Testis (tissue), 3 donors: Measurements from ENCODE around the gene EXD2. TPM values are rescaled to one million over a fixed set of nuclear protein-coding genes. Genes with fewer than 3 reads are reported as not detected.
"Not testable (repeated sequence)": the region's sequence is repeated elsewhere in the genome, so short reads cannot be mapped to it uniquely, and the experiment has no call there.

Experiments used
- DNase-seq: peaks from one replicate; pipeline ENCODE4 v3.0.0-alpha.2; 2019
- H3K27ac ChIP-seq, 2 donors: fragments of 200-600 bp; sonication (generic); one replicate each; pipeline ENCODE4 v1.5.1; 2019
- H3K27me3 ChIP-seq: fragments of 200-600 bp; sonication (generic); one replicate; pipeline ENCODE4 v1.5.1; 2019
- H3K36me3 ChIP-seq: fragments of 200-600 bp; sonication (generic); one replicate; pipeline ENCODE4 v1.5.1; 2017; ENCODE audit warnings: low read depth; ENCODE audit errors: missing control alignments
- H3K4me1 ChIP-seq: fragments of 200-600 bp; sonication (generic); one replicate; pipeline ENCODE4 v1.5.1; 2019
- H3K4me3 ChIP-seq, 2 donors: fragments of 200-600 bp; sonication (generic); one replicate each; pipeline ENCODE4 v1.5.1; 2017 to 2019
- H3K9me3 ChIP-seq: fragments of 200-600 bp; sonication (generic); one replicate; pipeline ENCODE4 v1.5.1; 2017
- POLR2A ChIP-seq: fragments of 450-650 bp; IDR thresholded peaks from one replicate; pipeline ENCODE4 v1.6.1; 2017; ENCODE audit warnings: antibody characterized with exemption, mild to moderate bottlenecking, moderate library complexity
- WGBS, 2 donors: methylation state at CpG; one replicate each; pipeline ENCODE4 v1.1.5; 2018; 5-methylcytosine and 5-hydroxymethylcytosine counted together
- intact Hi-C: fragments of 100-400 bp; cut with DNase I; formaldehyde crosslinking; loops from one replicate; pipeline ENCODE4 v1.15.1; 2023; ENCODE audit warnings: low total_unique reads
- polyA plus RNA-seq: library from polyadenylated mRNA; stranded (reverse); fragments of 350-450 nt; fragmentation: Illumina TruSeq; extraction: RNeasy Lipid Tissue Mini Kit (QIAGEN cat#74804); gene quantifications from one replicate; pipeline ENCODE4 v1.2.3, GENCODE V29; 2014; ENCODE audit warnings: low read depth, low replicate concordance; ENCODE audit not compliant: insufficient read depth
- total RNA-seq, 2 donors: library from RNA; depleted of rRNA; stranded (reverse); fragments of >200 nt; gene quantifications; one replicate each; pipeline ENCODE4 v1.2.3, GENCODE V29; 2016
- TF ChIP-seq, protein P1 (sequence below), 3 experiments: fragments of 450-650 bp in 2 of 3; fragments of 200-600 bp in 1 of 3; sonication (generic) in 1 of 3; IDR thresholded peaks; one replicate each; pipeline ENCODE4 v1.5.1; 2016 to 2019; ENCODE audit warnings: antibody characterized with exemption in 3 of 3, mild to moderate bottlenecking in 2 of 3, moderate library complexity in 1 of 3

The EXD2 gene
- total and polyA plus RNA-seq, 3 donors from 2014 or later, result 22.4 to 70.3 (median 27.2) TPM

GRCh38 chr14:69287098-69288010, 96.1 kb downstream of the EXD2 start:
- H3K27ac ChIP-seq, result peak overlapping the region in 1 of 2 donors; percentile 50
- H3K4me1 ChIP-seq, result peaks cover 8% of the 10 kb centered on the region
- intact Hi-C loops, result no loop called here
- H3K27me3 ChIP-seq, result no peaks in the 10 kb centered on the region
- no peak for TF ChIP-seq POLR2A
- TF ChIP-seq, protein P1, sequence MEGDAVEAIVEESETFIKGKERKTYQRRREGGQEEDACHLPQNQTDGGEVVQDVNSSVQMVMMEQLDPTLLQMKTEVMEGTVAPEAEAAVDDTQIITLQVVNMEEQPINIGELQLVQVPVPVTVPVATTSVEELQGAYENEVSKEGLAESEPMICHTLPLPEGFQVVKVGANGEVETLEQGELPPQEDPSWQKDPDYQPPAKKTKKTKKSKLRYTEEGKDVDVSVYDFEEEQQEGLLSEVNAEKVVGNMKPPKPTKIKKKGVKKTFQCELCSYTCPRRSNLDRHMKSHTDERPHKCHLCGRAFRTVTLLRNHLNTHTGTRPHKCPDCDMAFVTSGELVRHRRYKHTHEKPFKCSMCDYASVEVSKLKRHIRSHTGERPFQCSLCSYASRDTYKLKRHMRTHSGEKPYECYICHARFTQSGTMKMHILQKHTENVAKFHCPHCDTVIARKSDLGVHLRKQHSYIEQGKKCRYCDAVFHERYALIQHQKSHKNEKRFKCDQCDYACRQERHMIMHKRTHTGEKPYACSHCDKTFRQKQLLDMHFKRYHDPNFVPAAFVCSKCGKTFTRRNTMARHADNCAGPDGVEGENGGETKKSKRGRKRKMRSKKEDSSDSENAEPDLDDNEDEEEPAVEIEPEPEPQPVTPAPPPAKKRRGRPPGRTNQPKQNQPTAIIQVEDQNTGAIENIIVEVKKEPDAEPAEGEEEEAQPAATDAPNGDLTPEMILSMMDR (IDR thresholded peaks at IDR 0.05), result no peak
- H3K36me3 ChIP-seq, result no peaks in the 10 kb centered on the region
- 58% methylated on average over 9 of the region's 9 CpGs for WGBS, 2 donors
- no peak for DNase-seq
- no peak overlapping the region for H3K4me3 ChIP-seq
- H3K9me3 ChIP-seq, result no peaks in the 10 kb centered on the region

- 67 to 73% methylated on average over 8 of the region's 8 CpGs for WGBS, 2 donors
- Histone ChIP-seq H3K4me1 (peaks cover 8% of the 10 kb centered on the region), H3K27me3 (no peaks in the 10 kb centered on the region), H3K27ac (peak overlapping the region in 1 of 2 donors; percentile 50), H3K4me3 (no peak overlapping the region), H3K9me3 (no peaks in the 10 kb centered on the region), H3K36me3 (no peaks in the 10 kb centered on the region)
- intact Hi-C loops, result no loop called here
- peak; percentile 48 for DNase-seq
- TF ChIP-seq, protein P1 (IDR thresholded peaks at IDR 0.05), result peak; percentile 15 to 30 (median 22)
- no peak for TF ChIP-seq POLR2A
These were observed 96.9 kb downstream of the EXD2 start for GRCh38 chr14:69288011-69288771.

GRCh38 chr14:69288956-69289705, 97.8 kb downstream of the EXD2 start:
- TF ChIP-seq POLR2A, result no peak
- TF ChIP-seq, protein P1 (IDR thresholded peaks at IDR 0.05), result no peak
- intact Hi-C loops, result no loop called here
- 93 to 96% methylated on average over 9 of the region's 9 CpGs for WGBS, 2 donors
- peaks cover 8% of the 10 kb centered on the region for H3K4me1 ChIP-seq
- peak overlapping the region in 1 of 2 donors; percentile 53 for H3K27ac ChIP-seq
- DNase-seq, result no peak
- no peaks in the 10 kb centered on the region for H3K36me3 ChIP-seq
- no peak overlapping the region for H3K4me3 ChIP-seq
- H3K27me3 ChIP-seq, result no peaks in the 10 kb centered on the region
- no peaks in the 10 kb centered on the region for H3K9me3 ChIP-seq

DNA sequence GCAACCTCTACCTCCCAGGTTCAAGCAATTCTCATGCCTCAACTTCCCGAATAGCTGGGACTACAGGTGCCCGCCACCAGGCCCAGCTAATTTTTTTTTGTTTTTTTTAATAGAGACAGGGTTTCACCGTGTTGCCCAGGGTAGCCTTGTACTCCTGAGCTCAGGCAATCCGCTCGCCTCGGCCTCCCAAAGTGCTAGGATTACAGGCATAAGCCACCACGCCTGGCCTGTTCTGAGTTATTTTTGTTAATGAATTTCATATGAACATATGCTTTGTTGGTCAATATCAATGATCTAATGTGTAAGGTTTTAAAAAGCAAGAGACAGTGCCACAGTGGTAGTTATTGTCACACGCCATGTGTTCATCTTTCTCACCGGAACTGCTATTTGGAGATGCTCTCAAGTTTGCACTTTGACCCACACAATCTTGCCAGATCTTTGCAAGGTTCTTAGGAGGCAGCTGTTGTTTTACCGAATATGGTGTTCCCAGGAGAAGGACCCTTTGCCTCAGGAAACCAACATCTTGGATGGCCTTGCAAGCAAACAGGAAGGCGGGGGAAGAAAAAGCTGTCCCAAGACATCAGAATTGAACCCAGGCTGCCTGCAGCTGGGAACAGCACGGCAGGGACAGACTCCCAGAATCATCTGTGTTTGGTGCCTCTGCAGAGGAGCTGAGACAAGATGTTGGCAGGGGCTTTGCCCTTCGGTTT, 98.7 kb downstream of the EXD2 start:
- no peak for DNase-seq
- Histone ChIP-seq H3K36me3 (no peaks in the 10 kb centered on the region), H3K4me3 (no peak overlapping the region), H3K4me1 (peaks cover 8% of the 10 kb centered on the region), H3K27me3 (no peaks in the 10 kb centered on the region), H3K9me3 (no peaks in the 10 kb centered on the region), H3K27ac (peak overlapping the region in 1 of 2 donors; percentile 68)
- intact Hi-C loops, result no loop called here
- 72 to 76% methylated on average over 13 of the region's 13 CpGs for WGBS, 2 donors
- TF ChIP-seq, protein P1 (IDR thresholded peaks at IDR 0.05), result no peak
- no peak for TF ChIP-seq POLR2A

- WGBS, 2 donors, result 83 to 87% methylated on average over 7 of the region's 7 CpGs
These were observed 99.6 kb downstream of the EXD2 start for GRCh38 chr14:69290881-69291280.

More at GRCh38 chr14:69290881-69291280, 99.6 kb downstream of the EXD2 start:
- intact Hi-C loops, H3K27me3 ChIP-seq, H3K4me3 ChIP-seq, H3K9me3 ChIP-seq, H3K4me1 ChIP-seq, H3K36me3 ChIP-seq, DNase-seq: not testable (repeated sequence)
- H3K27ac ChIP-seq, result peak overlapping the region in 1 of 2 donors; percentile 68
